D721Med (cell line): ENCODE data around the gene SLC39A3.

Source experiments
- DNase-seq: peaks from one replicate; pipeline ENCODE4 v3.0.0; 2011; ENCODE audit warnings: low spot score; ENCODE audit not compliant: insufficient read length
- FAIRE-seq: peaks from 2 replicates; lab custom pipeline; 2011; peaks lifted over from hg19 to GRCh38; lab: Jason Lieb, UNC
- TF ChIP-seq, protein P1 (sequence below): IDR thresholded peaks from 2 replicates; pipeline ENCODE4 v1.5.1; 2012; ENCODE audit warnings: mild to moderate bottlenecking, control low read depth; ENCODE audit not compliant: insufficient read depth; ENCODE audit errors: missing control alignments

Gene SLC39A3, protein sequence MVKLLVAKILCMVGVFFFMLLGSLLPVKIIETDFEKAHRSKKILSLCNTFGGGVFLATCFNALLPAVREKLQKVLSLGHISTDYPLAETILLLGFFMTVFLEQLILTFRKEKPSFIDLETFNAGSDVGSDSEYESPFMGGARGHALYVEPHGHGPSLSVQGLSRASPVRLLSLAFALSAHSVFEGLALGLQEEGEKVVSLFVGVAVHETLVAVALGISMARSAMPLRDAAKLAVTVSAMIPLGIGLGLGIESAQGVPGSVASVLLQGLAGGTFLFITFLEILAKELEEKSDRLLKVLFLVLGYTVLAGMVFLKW

DNA sequence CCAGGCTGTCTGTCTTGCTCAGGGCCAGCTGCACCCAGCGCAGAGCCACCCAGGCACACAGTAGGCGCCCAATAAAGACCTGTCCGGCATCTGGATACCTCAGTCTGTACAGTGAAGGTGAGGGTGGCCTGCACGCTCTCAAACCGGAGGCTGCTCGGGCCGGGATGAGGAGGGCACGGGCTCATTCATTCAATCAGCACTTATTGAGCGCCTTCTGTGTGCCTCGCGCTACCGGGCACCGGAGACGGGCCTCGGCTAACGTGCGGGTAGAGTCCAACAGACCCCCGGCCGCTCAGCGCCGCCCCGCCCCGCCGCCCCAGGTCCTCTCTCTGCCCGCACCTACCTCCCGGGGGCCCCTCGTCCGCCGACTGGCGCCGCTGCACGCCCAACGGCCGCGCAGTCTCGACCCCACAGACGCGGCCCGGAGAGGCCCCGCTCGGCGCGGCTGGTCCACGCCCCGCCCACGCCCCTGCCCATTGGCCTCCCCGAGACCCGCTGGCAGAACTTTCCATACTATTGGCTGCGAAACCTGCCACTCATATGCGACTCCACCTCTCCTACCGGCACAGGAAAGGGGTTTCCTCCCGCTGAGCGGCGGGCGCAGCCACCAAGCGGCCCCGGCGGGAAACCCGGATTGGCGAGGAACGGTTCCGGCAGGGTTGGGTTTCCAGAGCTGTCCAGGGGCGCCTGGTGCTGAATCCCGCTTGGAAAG is at the start of gene SLC39A3:
Gene SLC39A3 (minus strand): TSS at position 416 of the 712 bp plus-strand sequence. CDS start 2,760 bp downstream, outside the sequence.
- TF ChIP-seq, protein P1, sequence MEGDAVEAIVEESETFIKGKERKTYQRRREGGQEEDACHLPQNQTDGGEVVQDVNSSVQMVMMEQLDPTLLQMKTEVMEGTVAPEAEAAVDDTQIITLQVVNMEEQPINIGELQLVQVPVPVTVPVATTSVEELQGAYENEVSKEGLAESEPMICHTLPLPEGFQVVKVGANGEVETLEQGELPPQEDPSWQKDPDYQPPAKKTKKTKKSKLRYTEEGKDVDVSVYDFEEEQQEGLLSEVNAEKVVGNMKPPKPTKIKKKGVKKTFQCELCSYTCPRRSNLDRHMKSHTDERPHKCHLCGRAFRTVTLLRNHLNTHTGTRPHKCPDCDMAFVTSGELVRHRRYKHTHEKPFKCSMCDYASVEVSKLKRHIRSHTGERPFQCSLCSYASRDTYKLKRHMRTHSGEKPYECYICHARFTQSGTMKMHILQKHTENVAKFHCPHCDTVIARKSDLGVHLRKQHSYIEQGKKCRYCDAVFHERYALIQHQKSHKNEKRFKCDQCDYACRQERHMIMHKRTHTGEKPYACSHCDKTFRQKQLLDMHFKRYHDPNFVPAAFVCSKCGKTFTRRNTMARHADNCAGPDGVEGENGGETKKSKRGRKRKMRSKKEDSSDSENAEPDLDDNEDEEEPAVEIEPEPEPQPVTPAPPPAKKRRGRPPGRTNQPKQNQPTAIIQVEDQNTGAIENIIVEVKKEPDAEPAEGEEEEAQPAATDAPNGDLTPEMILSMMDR, result no peak
- FAIRE-seq, result no peak
- DNase-seq, result peak; percentile 100

DNA sequence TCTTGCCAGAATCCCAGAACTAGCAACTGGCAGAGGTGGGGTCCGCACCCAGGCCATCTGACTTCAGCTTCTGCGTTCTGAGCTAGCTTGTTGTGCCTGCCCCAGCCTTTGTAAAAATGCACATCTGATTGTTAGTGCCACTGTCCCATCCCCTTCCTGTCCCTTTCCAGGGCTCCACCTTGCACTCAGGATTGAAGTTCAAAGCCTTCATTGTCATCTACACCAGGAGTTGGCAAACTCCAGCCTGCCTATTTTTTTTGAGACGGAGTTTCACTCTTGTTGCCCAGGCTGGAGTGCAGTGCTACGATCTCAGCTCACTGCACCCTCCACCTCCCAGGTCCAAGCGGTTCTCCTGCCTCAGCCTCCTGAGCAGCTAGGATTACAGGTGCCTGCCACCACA is 48.4 kb upstream of the SLC39A3 start:
- FAIRE-seq (no peak), DNase-seq (no peak)
- TF ChIP-seq, protein P1, result no peak

DNA sequence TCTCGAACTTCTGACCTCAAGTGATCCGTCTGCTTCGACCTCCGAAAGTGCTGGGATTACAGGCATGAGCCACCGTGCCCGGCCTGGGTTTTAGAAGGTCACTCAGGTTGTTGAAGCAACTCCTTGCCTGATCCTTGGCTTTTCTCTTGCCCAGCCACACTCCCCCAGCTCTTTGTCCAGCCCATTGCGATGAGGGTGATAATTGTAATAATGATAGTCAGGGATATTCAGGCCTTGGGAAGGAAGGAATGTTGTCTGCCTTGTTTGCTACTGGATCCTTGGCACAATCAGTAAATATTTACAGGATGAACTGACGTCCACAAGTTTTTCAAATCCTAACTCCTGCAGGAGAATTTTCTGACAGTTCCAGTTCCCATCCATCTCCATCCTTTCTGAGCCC is 47.3 kb upstream of the SLC39A3 start:
- FAIRE-seq, result no peak
- TF ChIP-seq, protein P1, result no peak
- no peak for DNase-seq

DNA sequence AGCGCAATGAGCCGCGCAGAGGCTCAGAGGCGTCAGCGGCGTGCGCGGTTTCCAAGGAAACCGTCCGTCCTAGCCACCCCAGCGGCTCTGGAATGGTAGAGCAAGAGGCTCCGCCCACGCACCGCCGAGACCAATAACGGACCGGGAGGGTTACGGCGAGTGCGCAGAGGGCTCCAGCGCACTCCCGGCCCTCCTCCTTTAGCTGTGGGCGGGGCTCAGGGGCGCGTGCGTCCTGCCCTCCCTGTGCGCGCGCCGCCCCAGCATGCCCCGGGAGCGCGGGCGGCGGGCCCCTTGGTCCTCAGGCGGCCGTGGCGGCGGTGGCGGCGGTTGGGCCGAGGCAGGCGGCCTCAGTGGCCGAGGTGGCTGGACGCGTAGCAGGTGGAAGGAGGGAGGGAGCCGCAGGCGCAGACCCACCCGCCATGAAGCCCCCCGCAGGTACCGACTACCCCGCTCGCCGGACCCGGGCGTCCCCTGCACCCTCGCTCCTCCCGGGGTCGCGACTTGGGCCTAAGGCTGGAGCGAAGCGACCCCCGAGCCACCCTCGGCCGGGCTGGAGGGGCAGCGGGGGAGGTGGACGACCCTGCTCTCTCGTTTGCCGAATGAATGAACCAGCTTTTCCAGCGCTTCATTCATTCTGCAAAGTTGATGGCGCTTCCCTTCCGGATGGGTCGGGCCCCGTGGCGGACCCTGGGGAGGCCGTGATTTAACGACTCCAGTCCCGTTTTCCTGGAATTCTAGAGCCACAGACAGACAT is 45.6 kb upstream of the SLC39A3 start, which contains the start of gene THOP1:
Gene THOP1 (plus strand): TSS at position 260 of the 754 bp plus-strand sequence. CDS start 160 bp downstream, at position 420.
- no peak for FAIRE-seq
- TF ChIP-seq, protein P1, result no peak
- DNase-seq, result peak; percentile 66

DNA sequence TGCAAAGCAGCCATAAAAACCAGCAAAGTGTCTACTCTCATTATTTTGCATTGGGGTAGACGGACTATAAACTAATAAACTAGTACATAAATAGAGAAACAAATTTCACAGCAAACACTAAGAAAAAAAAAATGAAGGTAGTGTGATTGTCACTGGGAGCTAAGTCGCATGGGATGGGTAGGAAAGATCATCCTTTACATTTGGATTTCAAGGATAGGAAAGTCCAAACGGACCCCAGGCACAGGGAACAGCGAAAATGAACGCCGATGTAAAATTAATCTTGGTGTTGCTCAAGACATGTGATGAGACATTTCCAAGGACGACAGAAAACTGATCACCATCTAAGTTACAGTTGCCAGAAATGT is 43.9 kb upstream of the SLC39A3 start:
- no peak for DNase-seq
- no peak for FAIRE-seq

DNA sequence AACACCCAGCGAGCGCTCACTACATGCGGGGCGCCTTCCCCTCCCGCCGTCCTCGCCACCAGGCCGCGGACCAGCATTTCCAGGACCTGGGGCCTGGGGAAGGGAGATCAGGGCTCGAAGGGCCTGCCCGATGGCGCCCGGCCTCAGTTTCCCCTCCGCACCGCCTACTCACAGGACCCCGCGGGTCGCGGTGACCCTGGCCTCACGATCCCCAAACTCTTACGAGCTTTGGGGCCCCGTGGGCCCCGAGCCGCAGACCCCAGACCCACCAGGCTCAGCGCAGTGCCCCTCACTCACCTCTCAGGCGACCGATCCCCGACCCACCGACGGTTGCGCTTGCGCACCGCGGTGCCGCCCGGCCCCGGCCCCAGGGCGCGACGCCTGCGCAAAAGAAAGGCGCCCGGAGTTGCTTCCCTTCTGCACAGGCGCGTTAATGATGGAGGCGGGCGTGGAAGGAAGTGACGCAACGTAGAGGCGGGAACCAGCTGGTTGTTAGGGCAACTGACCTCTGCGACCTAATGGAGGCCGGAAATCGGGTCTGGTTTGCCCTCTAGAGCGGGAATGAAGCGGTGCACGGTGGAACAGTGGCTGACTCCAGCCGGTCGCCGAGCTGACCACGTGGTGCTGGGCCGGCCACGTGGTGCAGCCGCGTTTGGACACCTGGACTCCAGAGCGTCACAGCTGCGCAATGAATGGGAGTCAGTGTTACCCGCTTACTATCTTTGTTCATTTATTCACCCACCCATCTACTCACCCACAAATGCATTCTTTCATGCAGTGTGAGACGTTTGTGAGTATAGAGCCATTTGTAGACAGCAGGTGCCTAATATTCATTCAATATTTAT is 43.3 kb upstream of the SLC39A3 start, which contains the start of gene SGTA:
Gene SGTA (minus strand): TSS at position 338 of the 845 bp plus-strand sequence. CDS start 14,205 bp downstream, outside the sequence.
- TF ChIP-seq, protein P1, result peak; percentile 3
- FAIRE-seq (no peak), DNase-seq (peak; percentile 99)

More for the DNA sequence above, 43.9 kb upstream of the SLC39A3 start:
- TF ChIP-seq, protein P1, result no peak
